HG03159 (cell line): ENCODE results near the gene ERCC6.
A peak's percentile ranks its signal among the peaks of the same experiment; 100 is the strongest.

Source experiments
- ATAC-seq: cut with Tn5 transposase; IDR thresholded peaks from one replicate; pipeline ENCODE4 v1.9.1; 2021; ENCODE audit warnings: mild to moderate bottlenecking, moderate library complexity; ENCODE audit not compliant: unreplicated experiment

ERCC6 gene

DNA sequence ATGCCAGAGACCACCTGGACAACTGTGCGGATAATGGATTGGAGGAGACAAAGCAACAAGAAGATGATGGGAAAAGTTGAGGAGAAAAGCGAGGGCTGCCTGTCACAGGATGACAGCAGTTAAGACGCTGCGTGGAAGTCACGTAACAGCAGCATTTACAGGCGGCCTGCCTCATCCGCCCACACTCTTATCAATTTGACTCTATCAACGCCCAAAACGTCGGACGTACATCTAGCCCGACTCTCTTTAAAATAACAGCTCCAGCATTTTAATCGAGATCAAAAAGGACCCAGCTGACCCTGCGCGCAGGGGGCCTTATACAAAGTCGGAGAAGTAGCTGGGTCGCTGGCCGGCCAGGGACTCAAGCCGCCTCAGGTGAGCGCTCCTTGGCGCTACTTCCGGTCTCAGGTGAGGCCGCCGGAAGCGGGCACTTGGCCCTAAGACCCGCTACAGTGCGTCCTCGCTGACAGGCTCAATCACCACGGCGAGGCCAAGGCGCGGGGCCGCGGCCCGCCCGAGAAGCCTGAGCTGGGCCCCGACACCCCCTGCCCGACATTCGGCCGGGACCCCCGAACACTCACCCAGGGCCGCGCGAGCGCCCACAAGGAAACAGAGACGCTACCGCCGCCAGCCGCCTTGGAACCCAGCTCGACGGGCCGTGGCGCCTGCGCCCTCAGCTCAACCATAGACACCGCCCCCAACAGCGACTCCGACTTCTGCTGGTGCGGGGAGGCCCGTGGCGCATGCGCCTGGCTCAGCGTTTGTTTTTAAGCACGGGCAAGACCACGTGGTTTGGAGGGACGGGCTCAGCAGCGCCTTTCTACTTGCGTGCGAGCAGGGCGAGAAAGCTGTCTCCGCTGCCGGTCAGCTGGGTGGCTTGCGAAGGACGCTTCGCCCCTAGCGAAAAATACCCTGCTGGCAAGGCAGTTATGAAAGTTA lies at the start of gene ERCC6:
ERCC6 (minus strand) TSS at position 741 of the 939 bp plus-strand sequence.
- peak; percentile 83 for ATAC-seq

GRCh38 chr10:49587981-49588380 lies 49.1 kb upstream of the ERCC6 start:
- no peak for ATAC-seq

GRCh38 chr10:49585387-49585786 lies 46.5 kb upstream of the ERCC6 start:
- ATAC-seq: no peak

- no peak for ATAC-seq
Measured at GRCh38 chr10:49579621-49580020, 40.7 kb upstream of the ERCC6 start.

GRCh38 chr10:49578392-49578791 lies 39.5 kb upstream of the ERCC6 start:
- no peak for ATAC-seq

GRCh38 chr10:49577182-49577925 lies 38.4 kb upstream of the ERCC6 start:
- ATAC-seq: no peak

DNA sequence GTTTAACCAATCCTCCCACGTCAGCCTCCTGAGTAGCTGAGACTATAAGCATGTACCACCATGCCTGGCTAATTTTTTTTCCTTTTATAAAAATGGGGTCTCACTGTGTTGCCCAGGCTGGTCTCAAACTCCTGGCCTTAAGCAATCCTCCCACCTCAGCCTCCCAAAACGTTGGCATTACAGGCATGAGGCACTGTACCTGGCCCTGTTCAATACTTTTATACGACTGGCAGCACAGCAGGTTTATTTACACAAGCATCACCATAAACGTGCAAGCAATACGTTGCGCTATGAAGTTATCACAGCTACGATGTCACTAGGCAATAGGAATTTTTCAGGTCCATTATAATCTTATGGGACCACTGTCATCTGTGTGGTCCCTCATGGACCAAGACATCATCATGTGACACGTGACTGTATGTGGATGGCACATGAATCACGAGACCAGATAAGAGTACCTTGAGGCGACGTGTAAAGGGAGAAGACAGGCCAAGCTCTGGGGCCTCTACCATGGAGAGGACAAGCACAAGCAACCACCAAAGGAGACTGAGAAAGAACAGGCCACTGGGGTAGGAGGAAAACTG lies 36.7 kb upstream of the ERCC6 start:
- ATAC-seq: no peak

DNA sequence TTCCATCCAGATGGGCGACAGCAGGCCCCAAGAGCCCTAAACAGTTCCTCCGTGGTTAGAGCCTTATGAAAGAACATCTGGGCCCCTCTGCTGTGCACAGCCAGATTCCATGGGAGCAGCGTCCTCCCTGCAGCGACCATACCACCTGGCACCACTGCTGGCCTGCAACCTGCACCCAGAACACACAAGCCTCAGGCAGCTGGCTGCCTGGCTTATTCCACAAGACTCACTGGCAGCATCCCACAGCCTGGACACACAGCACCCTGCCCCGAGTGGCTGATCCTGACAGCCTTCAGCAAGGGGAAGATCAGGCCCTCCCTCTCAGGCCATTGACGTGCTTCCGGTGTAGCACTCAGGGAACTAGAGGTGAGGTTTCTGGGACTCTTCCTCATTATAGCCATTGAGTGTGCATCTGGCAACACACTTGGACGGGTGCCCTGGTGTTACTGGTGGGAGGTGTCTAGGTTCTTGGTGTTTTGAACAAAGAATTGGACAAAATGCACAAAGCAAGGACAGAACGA lies 33.7 kb upstream of the ERCC6 start:
- no peak for ATAC-seq

- ATAC-seq: no peak
Measured at GRCh38 chr10:49571388-49571787, 32.5 kb upstream of the ERCC6 start.

GRCh38 chr10:49569031-49569631 lies 30.2 kb upstream of the ERCC6 start:
- ATAC-seq: no peak

GRCh38 chr10:49568235-49568634 lies 29.3 kb upstream of the ERCC6 start:
- peak; percentile 53 for ATAC-seq

DNA sequence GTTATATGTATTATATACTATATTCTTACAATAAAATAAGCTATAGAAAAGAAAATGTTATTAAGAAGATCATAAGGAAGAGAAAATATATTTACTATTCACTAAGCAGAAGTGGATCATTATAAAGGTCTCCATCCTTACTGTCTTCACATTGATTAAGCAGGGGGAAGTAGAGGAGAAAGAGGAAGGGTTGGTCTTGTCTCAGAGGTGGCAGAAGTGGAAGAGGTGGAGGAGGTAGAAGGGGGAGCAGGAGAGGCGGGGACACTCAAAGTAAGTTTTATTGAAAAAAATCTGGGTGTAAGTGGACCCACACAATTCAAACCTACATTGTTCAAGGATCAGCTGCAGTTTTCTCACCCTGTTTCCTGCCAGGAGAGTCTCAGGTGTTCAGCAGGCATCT lies 28.9 kb upstream of the ERCC6 start:
- ATAC-seq: no peak

GRCh38 chr10:49564461-49565009 lies 25.6 kb upstream of the ERCC6 start:
- no peak for ATAC-seq

GRCh38 chr10:49562893-49563292 lies 24.0 kb upstream of the ERCC6 start:
- ATAC-seq: no peak

DNA sequence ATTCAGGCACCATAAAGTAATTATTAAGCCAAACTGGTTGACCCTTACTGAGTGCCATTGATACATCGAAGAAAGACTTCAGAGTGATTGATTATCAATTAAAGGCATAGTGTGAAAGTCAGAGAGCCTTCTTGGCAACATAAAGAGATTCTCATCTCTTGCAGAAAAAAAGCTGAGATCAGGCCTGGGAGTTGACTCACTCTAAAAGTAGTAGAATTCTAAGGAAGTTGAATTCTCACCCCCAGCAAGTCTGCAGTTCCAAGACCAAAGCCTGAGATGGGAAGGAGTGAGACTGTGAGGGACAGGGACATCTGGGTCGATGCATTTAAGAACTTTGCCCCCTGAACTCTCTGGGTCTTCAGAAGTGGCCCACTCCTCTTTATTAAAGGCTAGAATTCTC lies 21.6 kb upstream of the ERCC6 start:
- no peak for ATAC-seq

DNA sequence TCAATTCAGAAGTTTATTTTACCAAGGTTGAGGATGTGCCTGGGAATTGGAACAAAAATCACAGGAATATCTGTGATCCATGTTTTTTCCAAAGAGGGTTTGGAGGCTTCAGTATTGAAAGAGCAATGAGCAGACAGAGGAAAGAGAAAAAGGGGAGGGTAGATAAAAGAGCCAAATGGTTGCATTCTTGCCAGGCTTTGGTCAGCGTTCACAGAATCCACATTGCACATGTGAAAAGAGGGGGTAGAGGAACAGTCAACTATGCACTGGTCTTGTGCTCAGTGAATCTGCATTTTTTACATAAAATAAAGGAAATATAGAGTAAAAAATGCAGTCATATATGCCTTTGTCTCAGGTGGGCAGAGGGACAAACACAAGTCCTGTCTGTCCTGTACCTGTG lies 20.6 kb upstream of the ERCC6 start:
- no peak for ATAC-seq

GRCh38 chr10:49558190-49558589 lies 19.3 kb upstream of the ERCC6 start:
- ATAC-seq: no peak

GRCh38 chr10:49557681-49558080 lies 18.8 kb upstream of the ERCC6 start:
- ATAC-seq: no peak

- no peak for ATAC-seq
Measured at GRCh38 chr10:49556723-49557122, 17.8 kb upstream of the ERCC6 start.

GRCh38 chr10:49552277-49552676 lies 13.4 kb upstream of the ERCC6 start:
- ATAC-seq: no peak

DNA sequence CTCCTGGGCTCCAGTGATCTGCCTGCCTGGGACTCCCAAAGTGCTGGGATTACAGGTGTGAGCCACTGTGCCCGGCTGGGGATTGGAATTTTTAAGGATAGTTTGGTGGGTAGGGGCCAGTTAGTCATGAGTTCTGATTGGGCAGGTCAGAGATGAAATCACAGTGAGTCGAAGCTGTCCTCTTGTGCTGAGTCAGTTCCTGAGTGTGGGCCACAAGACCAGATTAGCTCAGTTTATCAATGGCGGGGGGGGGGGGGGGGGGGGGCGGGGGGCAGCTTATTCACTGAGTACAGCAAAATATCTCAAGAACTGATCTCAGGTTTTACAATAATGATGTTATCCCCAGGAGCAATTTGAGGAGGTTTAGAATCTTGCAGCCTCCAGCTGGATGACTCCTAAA lies 11.6 kb upstream of the ERCC6 start:
- no peak for ATAC-seq
